ENCODE results near the gene RPL11.

The RPL11 gene

GRCh38 chr1:23701310-23701709 lies 9.7 kb downstream of the RPL11 start:
- no peak for ATAC-seq
- TF ChIP-seq ZNF8 (CRISPR knock-in tag; IDR thresholded peaks at IDR 0.05) (no peak), PPARA (CRISPR knock-in tag; IDR thresholded peaks at IDR 0.05; ENCODE audit: borderline replicate concordance) (no peak), TOX (CRISPR knock-in tag; IDR thresholded peaks at IDR 0.05; ENCODE audit: borderline replicate concordance) (no peak), ZNF565 (CRISPR knock-in tag; conservative IDR thresholded peaks at IDR 0.05; ENCODE audit: low read depth) (no peak)

GRCh38 chr1:23701996-23702395 lies 10.4 kb downstream of the RPL11 start:
- TF ChIP-seq ZC3H10 (CRISPR knock-in tag; IDR thresholded peaks at IDR 0.05) (no peak), POU6F1 (CRISPR knock-in tag; IDR thresholded peaks at IDR 0.05; ENCODE audit: borderline replicate concordance, low read depth) (no peak), GLIS3 (CRISPR knock-in tag; IDR thresholded peaks at IDR 0.05) (no peak), ESRRG (CRISPR knock-in tag; IDR thresholded peaks at IDR 0.05) (no peak), SNAI2 (CRISPR knock-in tag; IDR thresholded peaks at IDR 0.05) (no peak), PPARA (CRISPR knock-in tag; IDR thresholded peaks at IDR 0.05; ENCODE audit: borderline replicate concordance) (no peak), OSR1 (CRISPR knock-in tag; IDR thresholded peaks at IDR 0.05) (no peak), ZNF8 (CRISPR knock-in tag; IDR thresholded peaks at IDR 0.05) (no peak), CSDC2 (CRISPR knock-in tag; IDR thresholded peaks at IDR 0.05) (no peak), CSRNP3 (CRISPR knock-in tag; IDR thresholded peaks at IDR 0.05) (no peak), RARB (CRISPR knock-in tag; IDR thresholded peaks at IDR 0.05) (no peak), ISL1 (CRISPR knock-in tag; IDR thresholded peaks at IDR 0.05) (no peak), ZFP3 (CRISPR knock-in tag; IDR thresholded peaks at IDR 0.05) (no peak), TOX (CRISPR knock-in tag; IDR thresholded peaks at IDR 0.05; ENCODE audit: borderline replicate concordance) (no peak), BACH2 (CRISPR knock-in tag; IDR thresholded peaks at IDR 0.05; ENCODE audit: borderline replicate concordance) (no peak), PATZ1 (CRISPR knock-in tag; IDR thresholded peaks at IDR 0.05; ENCODE audit: borderline replicate concordance) (no peak), TCF4 (CRISPR knock-in tag; IDR thresholded peaks at IDR 0.05; ENCODE audit: borderline replicate concordance) (no peak), ZNF70 (CRISPR knock-in tag; IDR thresholded peaks at IDR 0.05) (no peak)
- no peak; the same call in 2 of the 3 replicates for ATAC-seq

- ATAC-seq = no peak
- TF ChIP-seq ZC3H10 (CRISPR knock-in tag; IDR thresholded peaks at IDR 0.05) (no peak), ZFP3 (CRISPR knock-in tag; IDR thresholded peaks at IDR 0.05) (no peak), CSDC2 (CRISPR knock-in tag; IDR thresholded peaks at IDR 0.05) (no peak), RARB (CRISPR knock-in tag; IDR thresholded peaks at IDR 0.05) (no peak), ZNF565 (CRISPR knock-in tag; conservative IDR thresholded peaks at IDR 0.05; ENCODE audit: low read depth) (no peak), TOX (CRISPR knock-in tag; IDR thresholded peaks at IDR 0.05; ENCODE audit: borderline replicate concordance) (no peak), CSRNP3 (CRISPR knock-in tag; IDR thresholded peaks at IDR 0.05) (no peak), ZFP30 (CRISPR knock-in tag; IDR thresholded peaks at IDR 0.05) (no peak), PATZ1 (CRISPR knock-in tag; IDR thresholded peaks at IDR 0.05; ENCODE audit: borderline replicate concordance) (no peak), ZNF70 (CRISPR knock-in tag; IDR thresholded peaks at IDR 0.05) (no peak), CREB5 (CRISPR knock-in tag; IDR thresholded peaks at IDR 0.05; ENCODE audit: low read depth) (no peak), PPARA (CRISPR knock-in tag; IDR thresholded peaks at IDR 0.05; ENCODE audit: borderline replicate concordance) (no peak), ESRRG (CRISPR knock-in tag; IDR thresholded peaks at IDR 0.05) (no peak), BACH2 (CRISPR knock-in tag; IDR thresholded peaks at IDR 0.05; ENCODE audit: borderline replicate concordance) (no peak), TSHZ2 (CRISPR knock-in tag; IDR thresholded peaks at IDR 0.05) (no peak)
Observed at GRCh38 chr1:23704834-23705495, 13.4 kb downstream of the RPL11 start.
